Gastrocnemius medialis (tissue), 4 donors: Measurements from ENCODE around the gene SEC24D.

Experiments
- POLR2A ChIP-seq, 2 donors: fragments of 450-650 bp; IDR thresholded peaks; one replicate each; pipeline ENCODE4 v1.6.1; 2017; ENCODE audit warnings: antibody characterized with exemption in 2 of 2, mild to moderate bottlenecking in 2 of 2, moderate library complexity in 2 of 2
- TF ChIP-seq, protein P1 (sequence below), 5 experiments: fragments of 450-650 bp in 3 of 5; fragments of 200-600 bp in 2 of 5; sonication (generic) in 2 of 5; IDR thresholded peaks in 4 of 5; conservative IDR thresholded peaks in 1 of 5; 1 replicate in 4 of 5; 2 replicates in 1 of 5; pipeline ENCODE4 v1.5.1; 2016 to 2019; ENCODE audit warnings: antibody characterized with exemption in 5 of 5, mild to moderate bottlenecking in 3 of 5, moderate library complexity in 3 of 5

DNA sequence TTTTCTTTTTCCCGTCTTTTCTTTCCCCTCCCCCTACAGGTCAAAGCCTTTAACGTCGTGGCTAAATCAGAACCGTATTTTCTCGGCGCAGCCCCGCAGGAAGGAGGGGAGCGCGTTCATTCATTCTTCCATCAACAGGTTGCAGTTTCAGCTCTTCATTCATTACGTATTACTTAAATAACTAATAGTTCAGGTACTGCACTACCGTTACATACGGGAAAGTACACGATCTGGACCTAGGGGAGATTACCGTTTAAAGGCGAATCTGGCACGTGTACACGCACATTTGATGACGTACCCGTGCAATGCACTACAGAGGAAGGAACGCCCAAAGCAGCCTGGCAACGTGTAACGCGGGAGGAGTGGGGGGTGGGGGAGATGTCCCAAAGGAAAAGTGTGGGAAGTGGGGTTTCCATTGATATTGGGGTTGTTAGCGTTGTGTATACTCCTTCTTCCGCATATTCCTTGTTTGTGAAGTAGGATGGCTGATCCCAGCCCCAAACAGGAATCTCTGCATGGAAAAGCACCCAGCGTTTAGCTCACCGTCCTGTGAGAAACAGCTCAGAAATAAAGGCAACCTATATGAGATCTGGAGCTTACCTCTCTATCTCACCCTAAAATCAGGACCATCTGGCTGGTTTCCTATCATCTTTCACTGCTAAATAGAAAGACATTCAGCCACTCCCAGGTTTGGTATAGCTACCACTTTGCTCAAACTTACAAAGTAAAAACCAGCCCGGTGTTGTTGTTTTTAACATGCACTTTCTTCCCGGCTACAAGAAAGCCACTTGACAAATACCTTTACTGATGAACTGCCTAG is 585 bp upstream of the SEC24D start:
- TF ChIP-seq, protein P1, sequence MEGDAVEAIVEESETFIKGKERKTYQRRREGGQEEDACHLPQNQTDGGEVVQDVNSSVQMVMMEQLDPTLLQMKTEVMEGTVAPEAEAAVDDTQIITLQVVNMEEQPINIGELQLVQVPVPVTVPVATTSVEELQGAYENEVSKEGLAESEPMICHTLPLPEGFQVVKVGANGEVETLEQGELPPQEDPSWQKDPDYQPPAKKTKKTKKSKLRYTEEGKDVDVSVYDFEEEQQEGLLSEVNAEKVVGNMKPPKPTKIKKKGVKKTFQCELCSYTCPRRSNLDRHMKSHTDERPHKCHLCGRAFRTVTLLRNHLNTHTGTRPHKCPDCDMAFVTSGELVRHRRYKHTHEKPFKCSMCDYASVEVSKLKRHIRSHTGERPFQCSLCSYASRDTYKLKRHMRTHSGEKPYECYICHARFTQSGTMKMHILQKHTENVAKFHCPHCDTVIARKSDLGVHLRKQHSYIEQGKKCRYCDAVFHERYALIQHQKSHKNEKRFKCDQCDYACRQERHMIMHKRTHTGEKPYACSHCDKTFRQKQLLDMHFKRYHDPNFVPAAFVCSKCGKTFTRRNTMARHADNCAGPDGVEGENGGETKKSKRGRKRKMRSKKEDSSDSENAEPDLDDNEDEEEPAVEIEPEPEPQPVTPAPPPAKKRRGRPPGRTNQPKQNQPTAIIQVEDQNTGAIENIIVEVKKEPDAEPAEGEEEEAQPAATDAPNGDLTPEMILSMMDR (IDR thresholded peaks at IDR 0.05 in 4 of 5, conservative IDR thresholded peaks at IDR 0.05 in 1 of 5), result no peak
- no peak for TF ChIP-seq POLR2A (IDR thresholded peaks at IDR 0.05)
